PFSK-1 (cell line): Measurements from ENCODE around the gene ZC3H7A.

Experiments used
- FOXP2 ChIP-seq: optimal IDR thresholded peaks from 2 replicates; pipeline ENCODE3; 2011; ENCODE audit warnings: borderline replicate concordance, control low read depth, inconsistent platforms; ENCODE audit not compliant: insufficient read depth; ENCODE audit errors: extremely low read length, extremely low read depth
- POLR2AphosphoS5 ChIP-seq: IDR thresholded peaks from 2 replicates; pipeline ENCODE4 v1.6.1; 2012; ENCODE audit warnings: low read depth, mild to moderate bottlenecking, control low read depth, low read length, moderate library complexity
- SIN3A ChIP-seq: IDR thresholded peaks from 2 replicates; pipeline ENCODE4 v1.6.1; 2012; ENCODE audit warnings: mild to moderate bottlenecking, low read length, moderate library complexity, borderline replicate concordance; ENCODE audit not compliant: insufficient read depth
- TAF1 ChIP-seq: IDR thresholded peaks from 2 replicates; pipeline ENCODE4 v1.6.1; 2012; ENCODE audit warnings: low read length, control low read depth, borderline replicate concordance; ENCODE audit not compliant: insufficient read depth
- TF ChIP-seq, protein P1 (sequence below), 2 experiments: IDR thresholded peaks; 2 replicates each; pipeline versions ENCODE4 v1.6.1 to v1.8.0; 2011 to 2012; ENCODE audit warnings: low read depth in 2 of 2, low read length in 2 of 2, control low read depth in 1 of 2, inconsistent platforms in 1 of 2, mild to moderate bottlenecking in 1 of 2, moderate library complexity in 1 of 2; ENCODE audit not compliant: insufficient read depth in 1 of 2

Gene ZC3H7A

DNA sequence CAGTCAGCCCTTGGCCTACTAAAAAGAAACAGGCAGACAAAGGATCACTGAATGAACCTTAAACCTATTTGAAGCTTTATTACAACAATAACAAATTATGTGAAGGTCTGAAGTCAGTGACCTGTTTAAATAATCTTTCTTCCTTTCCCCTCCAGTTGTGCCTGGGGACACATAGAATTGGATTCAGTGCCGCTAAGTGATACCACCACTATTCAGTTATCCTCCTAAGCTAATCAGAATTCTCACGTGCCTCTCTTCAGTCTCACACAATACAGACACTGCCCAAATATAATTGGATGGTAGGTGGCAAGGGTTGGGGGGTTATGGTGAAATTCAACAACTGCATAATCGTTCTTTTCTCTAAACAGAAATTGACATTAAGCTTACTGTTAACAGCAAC, 65.8 kb downstream of the ZC3H7A start:
- TF ChIP-seq, protein P1, sequence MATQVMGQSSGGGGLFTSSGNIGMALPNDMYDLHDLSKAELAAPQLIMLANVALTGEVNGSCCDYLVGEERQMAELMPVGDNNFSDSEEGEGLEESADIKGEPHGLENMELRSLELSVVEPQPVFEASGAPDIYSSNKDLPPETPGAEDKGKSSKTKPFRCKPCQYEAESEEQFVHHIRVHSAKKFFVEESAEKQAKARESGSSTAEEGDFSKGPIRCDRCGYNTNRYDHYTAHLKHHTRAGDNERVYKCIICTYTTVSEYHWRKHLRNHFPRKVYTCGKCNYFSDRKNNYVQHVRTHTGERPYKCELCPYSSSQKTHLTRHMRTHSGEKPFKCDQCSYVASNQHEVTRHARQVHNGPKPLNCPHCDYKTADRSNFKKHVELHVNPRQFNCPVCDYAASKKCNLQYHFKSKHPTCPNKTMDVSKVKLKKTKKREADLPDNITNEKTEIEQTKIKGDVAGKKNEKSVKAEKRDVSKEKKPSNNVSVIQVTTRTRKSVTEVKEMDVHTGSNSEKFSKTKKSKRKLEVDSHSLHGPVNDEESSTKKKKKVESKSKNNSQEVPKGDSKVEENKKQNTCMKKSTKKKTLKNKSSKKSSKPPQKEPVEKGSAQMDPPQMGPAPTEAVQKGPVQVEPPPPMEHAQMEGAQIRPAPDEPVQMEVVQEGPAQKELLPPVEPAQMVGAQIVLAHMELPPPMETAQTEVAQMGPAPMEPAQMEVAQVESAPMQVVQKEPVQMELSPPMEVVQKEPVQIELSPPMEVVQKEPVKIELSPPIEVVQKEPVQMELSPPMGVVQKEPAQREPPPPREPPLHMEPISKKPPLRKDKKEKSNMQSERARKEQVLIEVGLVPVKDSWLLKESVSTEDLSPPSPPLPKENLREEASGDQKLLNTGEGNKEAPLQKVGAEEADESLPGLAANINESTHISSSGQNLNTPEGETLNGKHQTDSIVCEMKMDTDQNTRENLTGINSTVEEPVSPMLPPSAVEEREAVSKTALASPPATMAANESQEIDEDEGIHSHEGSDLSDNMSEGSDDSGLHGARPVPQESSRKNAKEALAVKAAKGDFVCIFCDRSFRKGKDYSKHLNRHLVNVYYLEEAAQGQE (IDR thresholded peaks at IDR 0.05; ENCODE audit: insufficient read depth in 1 of 2, low read depth in 2 of 2, low read length in 2 of 2) = no peak
- no peak for TF ChIP-seq TAF1
- no peak for TF ChIP-seq FOXP2
- TF ChIP-seq POLR2AphosphoS5 = no peak
- no peak for TF ChIP-seq SIN3A

DNA sequence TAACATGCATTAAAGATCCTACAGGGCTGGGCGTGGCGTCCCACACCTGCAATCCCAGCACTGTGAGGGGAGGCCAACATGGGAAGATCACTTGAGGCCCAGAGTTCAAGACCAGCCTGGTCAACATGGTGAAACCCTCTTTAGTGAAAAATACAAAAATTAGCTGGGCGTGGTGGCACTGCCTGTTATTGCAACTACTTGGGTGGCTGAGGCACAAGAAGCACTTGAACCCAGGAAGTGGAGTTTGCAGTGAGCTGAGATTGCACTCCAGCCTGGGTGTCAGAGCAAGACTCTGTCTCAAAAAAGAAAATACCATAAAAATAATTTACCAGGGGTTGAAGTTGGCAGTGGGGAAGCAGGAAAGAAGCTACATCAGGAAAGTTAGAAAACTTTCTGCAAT, 67.3 kb downstream of the ZC3H7A start:
- TF ChIP-seq, protein P1 (IDR thresholded peaks at IDR 0.05; ENCODE audit: insufficient read depth in 1 of 2, low read depth in 2 of 2, low read length in 2 of 2) = no peak
- TF ChIP-seq FOXP2 (no peak), POLR2AphosphoS5 (no peak), SIN3A (no peak), TAF1 (no peak)

DNA sequence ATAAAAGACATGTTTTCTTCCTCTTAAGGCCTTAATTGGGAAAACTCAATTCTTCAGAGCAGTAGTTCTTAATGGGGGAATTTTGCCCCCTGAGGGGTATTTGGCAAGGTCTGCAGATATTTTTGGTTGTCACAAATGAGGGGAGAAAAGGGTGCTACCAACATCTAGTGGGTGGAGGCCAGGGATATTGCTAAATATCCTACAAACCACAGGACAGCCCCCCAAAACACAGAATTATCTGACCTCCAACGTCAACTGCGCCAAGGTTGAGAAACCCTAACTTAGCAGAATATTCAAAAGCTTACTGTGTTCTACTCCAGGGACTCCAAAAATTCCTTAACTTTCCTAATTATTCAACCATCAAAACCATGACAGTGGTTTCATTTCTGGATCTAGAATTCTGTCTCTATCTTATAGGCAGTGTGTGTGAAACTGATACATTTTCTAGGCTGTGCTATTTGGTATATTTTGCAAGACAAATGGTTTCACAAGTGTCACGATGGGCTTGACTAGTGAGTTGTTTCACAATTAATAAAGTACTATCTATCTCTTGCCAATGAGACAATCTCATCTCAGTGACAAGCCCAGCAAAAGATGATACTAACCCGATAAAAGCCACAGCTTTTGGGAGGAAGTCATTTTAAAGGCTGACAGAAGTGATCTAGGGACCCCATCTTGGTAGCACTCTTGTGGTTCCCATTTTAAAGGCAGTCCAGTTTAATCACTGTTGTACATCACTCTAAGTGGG, 69.1 kb downstream of the ZC3H7A start:
- no peak for TF ChIP-seq POLR2AphosphoS5
- TF ChIP-seq, protein P1 (IDR thresholded peaks at IDR 0.05; ENCODE audit: insufficient read depth in 1 of 2, low read depth in 2 of 2, low read length in 2 of 2) = no peak
- no peak for TF ChIP-seq FOXP2
- no peak for TF ChIP-seq TAF1

GRCh38 chr16:11726008-11726407, 71.0 kb downstream of the ZC3H7A start:
- TF ChIP-seq SIN3A = no peak
- no peak for TF ChIP-seq POLR2AphosphoS5
- no peak for TF ChIP-seq FOXP2
- TF ChIP-seq TAF1 = no peak
- TF ChIP-seq, protein P1 (IDR thresholded peaks at IDR 0.05; ENCODE audit: insufficient read depth in 1 of 2, low read depth in 2 of 2, low read length in 2 of 2) = no peak

DNA sequence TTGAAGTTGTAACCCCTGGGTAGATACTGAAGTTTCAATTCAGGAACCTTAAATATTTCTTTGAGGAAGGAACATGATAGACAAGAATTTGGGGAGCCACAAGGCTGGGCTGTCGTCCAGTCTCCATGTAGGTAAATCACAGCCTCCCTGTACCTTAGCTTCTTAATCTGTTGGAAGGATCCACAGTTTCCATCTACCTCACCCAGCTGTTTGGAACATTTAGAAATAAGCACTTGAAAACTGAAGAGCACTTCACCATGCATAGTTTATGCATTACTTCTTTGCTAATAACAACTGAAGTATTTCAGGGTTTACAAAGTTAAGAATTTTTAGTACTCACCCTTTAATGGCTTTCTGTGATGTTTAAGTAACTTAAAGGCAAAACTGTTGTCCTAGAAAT, 71.6 kb downstream of the ZC3H7A start:
- TF ChIP-seq TAF1 = no peak
- TF ChIP-seq, protein P1 (IDR thresholded peaks at IDR 0.05; ENCODE audit: insufficient read depth in 1 of 2, low read depth in 2 of 2, low read length in 2 of 2) = no peak
- TF ChIP-seq FOXP2 = no peak
- TF ChIP-seq SIN3A = no peak
- no peak for TF ChIP-seq POLR2AphosphoS5
